Brain microvascular endothelial cell (primary cell): ENCODE measurements around the gene MTCL1.

Experiments used
- DNase-seq: peaks from one replicate; pipeline ENCODE4 v3.0.0-alpha.2; 2020
- H3K27ac ChIP-seq: fragments of 250-450 bp; sonication (Bioruptor Pico); 2 replicates; pipeline ENCODE4 v1.5.1; 2020; ENCODE audit warnings: mild to moderate bottlenecking, moderate library complexity
- H3K27me3 ChIP-seq: fragments of 250-450 bp; sonication (Bioruptor Pico); replicated peaks from 2 replicates; pipeline ENCODE4 v1.5.1; 2020; ENCODE audit warnings: mild to moderate bottlenecking
- H3K36me3 ChIP-seq: fragments of 250-450 bp; sonication (Bioruptor Pico); replicated peaks from 2 replicates; pipeline ENCODE4 v1.5.1; 2020; ENCODE audit warnings: mild to moderate bottlenecking
- H3K4me3 ChIP-seq: 2 replicates; pipeline ENCODE4 v1.5.1; 2011; ENCODE audit warnings: low read depth, mild to moderate bottlenecking, control low read depth, low read length, moderate library complexity
- in situ Hi-C: cut with HindIII; loops from 2 replicates; pipeline ENCODE4 v1.10.0; 2017; ENCODE audit warnings: low sequenced_read_pairs, low pct_ligation_motif_present
- TF ChIP-seq, protein P1 (sequence below): IDR thresholded peaks from 2 replicates; pipeline ENCODE4 v1.5.1; 2011; ENCODE audit warnings: low read depth, mild to moderate bottlenecking, moderate library complexity, low read length, control low read depth, inconsistent platforms; ENCODE audit errors: missing control alignments

MTCL1 gene

DNA sequence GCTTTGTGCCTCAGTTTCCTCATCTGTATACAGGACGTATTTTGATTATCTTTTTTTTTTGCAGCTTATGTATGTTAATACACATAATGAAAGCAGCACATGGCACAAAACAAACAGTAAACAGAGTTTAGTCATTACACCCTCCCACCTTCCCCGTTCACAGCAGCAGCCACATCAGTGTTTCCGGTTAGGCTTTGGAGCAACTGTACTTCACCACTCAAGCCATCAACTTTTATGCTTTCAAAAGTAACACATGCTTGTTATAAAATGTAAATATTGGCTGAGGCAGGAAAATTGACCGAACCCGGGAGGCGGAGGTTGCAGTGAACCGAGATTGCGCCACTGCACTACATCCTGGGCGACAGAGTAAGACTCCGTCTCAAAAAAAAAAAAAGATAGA, 117.3 kb downstream of the MTCL1 start:
- H3K4me3 ChIP-seq: no peak overlapping the region
- H3K36me3 ChIP-seq: peaks cover 84% of the 10 kb centered on the region
- H3K27me3 ChIP-seq: no peaks in the 10 kb centered on the region
- in situ Hi-C loops: no loop called here
- H3K27ac ChIP-seq: no peak overlapping the region
- TF ChIP-seq, protein P1, sequence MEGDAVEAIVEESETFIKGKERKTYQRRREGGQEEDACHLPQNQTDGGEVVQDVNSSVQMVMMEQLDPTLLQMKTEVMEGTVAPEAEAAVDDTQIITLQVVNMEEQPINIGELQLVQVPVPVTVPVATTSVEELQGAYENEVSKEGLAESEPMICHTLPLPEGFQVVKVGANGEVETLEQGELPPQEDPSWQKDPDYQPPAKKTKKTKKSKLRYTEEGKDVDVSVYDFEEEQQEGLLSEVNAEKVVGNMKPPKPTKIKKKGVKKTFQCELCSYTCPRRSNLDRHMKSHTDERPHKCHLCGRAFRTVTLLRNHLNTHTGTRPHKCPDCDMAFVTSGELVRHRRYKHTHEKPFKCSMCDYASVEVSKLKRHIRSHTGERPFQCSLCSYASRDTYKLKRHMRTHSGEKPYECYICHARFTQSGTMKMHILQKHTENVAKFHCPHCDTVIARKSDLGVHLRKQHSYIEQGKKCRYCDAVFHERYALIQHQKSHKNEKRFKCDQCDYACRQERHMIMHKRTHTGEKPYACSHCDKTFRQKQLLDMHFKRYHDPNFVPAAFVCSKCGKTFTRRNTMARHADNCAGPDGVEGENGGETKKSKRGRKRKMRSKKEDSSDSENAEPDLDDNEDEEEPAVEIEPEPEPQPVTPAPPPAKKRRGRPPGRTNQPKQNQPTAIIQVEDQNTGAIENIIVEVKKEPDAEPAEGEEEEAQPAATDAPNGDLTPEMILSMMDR: no peak
- DNase-seq: no peak

DNA sequence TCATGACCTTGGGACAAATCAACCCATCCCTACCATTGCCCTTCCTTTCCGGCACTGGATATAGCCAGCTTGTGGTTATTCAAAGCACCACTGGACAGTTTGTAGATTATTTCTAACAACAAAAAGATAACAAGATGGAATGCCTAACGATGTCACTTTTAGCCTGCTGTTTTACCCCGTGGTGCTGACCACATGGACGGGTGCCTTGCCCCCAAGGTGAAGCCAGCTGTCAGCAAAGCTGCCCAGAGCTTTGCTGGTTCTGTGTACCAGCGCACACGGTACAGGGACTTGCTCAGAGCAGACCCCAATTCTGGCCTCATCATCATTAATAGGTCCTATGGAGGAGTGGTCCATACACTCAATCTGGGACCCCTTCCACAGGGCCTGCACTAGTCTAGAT, 118.2 kb downstream of the MTCL1 start:
- no peak for DNase-seq
- no peak overlapping the region for H3K4me3 ChIP-seq
- TF ChIP-seq, protein P1: no peak
- in situ Hi-C loops: no loop called here
- H3K36me3 ChIP-seq: peaks cover 79% of the 10 kb centered on the region
- no peaks in the 10 kb centered on the region for H3K27me3 ChIP-seq
- no peak overlapping the region for H3K27ac ChIP-seq

DNA sequence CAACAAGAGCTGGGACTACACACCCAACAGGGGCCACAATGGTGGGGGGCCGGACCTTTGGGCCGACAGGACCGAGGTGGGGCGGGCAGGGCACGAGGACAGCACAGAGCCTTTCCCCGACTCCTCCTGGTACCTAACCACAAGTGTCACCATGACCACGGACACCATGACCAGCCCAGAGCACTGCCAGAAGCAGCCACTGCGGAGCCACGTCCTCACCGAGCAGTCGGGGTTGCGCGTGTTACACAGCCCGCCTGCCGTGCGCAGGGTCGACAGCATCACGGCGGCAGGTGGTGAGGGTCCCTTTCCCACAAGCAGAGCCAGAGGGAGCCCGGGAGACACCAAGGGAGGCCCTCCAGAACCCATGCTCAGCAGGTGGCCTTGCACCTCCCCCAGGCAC, 119.5 kb downstream of the MTCL1 start:
- TF ChIP-seq, protein P1: no peak
- peaks cover 67% of the 10 kb centered on the region for H3K36me3 ChIP-seq
- DNase-seq: no peak
- H3K27ac ChIP-seq: no peak overlapping the region
- H3K27me3 ChIP-seq: no peaks in the 10 kb centered on the region
- no peak overlapping the region for H3K4me3 ChIP-seq
- in situ Hi-C loops: no loop called here

DNA sequence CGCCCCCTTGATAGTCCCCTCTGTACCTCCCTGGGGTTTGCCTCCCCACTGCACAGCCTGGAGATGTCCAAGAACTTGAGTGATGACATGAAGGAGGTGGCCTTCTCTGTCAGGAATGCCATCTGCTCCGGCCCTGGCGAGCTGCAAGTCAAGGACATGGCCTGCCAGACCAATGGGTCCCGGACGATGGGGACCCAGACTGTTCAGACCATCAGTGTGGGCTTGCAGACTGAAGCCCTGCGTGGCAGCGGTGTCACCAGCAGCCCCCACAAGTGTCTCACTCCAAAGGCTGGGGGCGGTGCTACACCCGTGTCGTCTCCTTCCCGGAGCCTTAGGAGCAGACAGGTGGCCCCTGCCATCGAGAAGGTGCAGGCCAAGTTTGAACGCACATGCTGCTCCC, 119.9 kb downstream of the MTCL1 start:
- DNase-seq: no peak
- TF ChIP-seq, protein P1: no peak
- in situ Hi-C loops: no loop called here
- Histone ChIP-seq H3K27me3 (no peaks in the 10 kb centered on the region), H3K36me3 (peaks cover 63% of the 10 kb centered on the region), H3K4me3 (no peak overlapping the region), H3K27ac (no peak overlapping the region)

DNA sequence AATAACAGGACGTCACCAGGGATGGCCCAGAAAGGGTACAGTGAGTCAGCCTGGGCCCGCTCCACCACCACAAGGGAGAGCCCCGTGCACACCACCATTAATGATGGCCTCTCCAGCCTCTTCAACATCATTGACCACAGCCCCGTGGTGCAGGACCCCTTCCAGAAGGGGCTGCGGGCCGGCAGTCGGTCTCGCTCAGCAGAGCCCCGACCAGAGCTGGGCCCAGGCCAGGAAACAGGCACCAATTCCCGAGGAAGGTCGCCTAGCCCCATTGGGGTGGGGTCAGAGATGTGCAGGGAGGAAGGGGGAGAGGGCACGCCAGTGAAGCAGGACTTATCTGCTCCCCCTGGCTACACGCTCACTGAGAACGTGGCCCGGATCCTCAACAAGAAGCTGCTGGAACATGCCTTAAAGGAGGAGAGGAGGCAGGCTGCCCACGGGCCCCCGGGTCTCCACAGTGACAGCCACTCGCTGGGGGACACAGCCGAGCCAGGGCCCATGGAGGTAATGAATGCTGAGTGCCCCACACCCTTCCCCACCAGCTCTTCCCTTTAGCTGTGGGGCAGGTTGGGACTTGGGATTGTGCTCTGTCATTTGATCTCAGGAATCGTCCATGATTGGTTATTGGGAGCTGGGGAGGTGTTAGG, 120.5 kb downstream of the MTCL1 start:
- DNase-seq: no peak
- Histone ChIP-seq H3K27me3 (no peaks in the 10 kb centered on the region), H3K36me3 (peaks cover 59% of the 10 kb centered on the region), H3K4me3 (no peak overlapping the region), H3K27ac (no peak overlapping the region)
- TF ChIP-seq, protein P1: no peak
- in situ Hi-C loops: no loop called here

DNA sequence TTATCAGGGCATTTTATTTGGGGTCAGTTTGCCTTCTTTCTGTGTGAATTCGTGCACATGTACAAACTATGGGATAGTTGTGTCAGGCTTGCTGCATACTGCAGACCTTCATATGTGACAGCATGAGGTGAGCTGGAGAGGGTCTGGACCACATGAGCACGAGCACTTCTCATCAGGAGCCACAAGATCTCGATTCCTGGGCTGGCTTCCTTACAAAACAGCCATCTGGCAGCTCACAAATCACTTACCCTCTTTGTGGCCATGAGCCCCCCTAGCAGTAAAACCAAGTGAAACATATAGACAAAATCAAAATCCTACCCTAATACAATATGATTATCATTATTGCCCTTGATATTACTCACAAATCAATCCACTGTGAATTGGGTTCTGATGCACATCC, 121.2 kb downstream of the MTCL1 start:
- TF ChIP-seq, protein P1: no peak
- H3K27ac ChIP-seq: no peak overlapping the region
- H3K36me3 ChIP-seq: peaks cover 55% of the 10 kb centered on the region
- no peak overlapping the region for H3K4me3 ChIP-seq
- no peak for DNase-seq
- in situ Hi-C loops: no loop called here
- no peaks in the 10 kb centered on the region for H3K27me3 ChIP-seq
